Glutamatergic neuron (in vitro differentiated cells): ENCODE data around the gene PERM1. TPM values are rescaled to one million over a fixed set of nuclear protein-coding genes. Genes with fewer than 3 reads are reported as not detected.

ENCODE experiments used
- DNase-seq: peaks from one replicate; pipeline ENCODE4 v3.0.0; 2022
- H3K27ac Mint-ChIP-seq: one replicate; pipeline ENCODE4 v1.8.0; 2020; ENCODE audit warnings: mild to moderate bottlenecking, mixed read lengths, inconsistent platforms; ENCODE audit not compliant: unreplicated experiment
- H3K27me3 Mint-ChIP-seq: one replicate; pipeline ENCODE4 v1.8.0; 2020; ENCODE audit warnings: mild to moderate bottlenecking, moderate library complexity, mixed read lengths, inconsistent platforms; ENCODE audit not compliant: unreplicated experiment
- H3K36me3 Mint-ChIP-seq: one replicate; pipeline ENCODE4 v1.8.0; 2020; ENCODE audit warnings: mild to moderate bottlenecking, mixed read lengths, inconsistent platforms; ENCODE audit not compliant: unreplicated experiment
- H3K4me1 Mint-ChIP-seq: one replicate; pipeline ENCODE4 v1.8.0; 2020; ENCODE audit warnings: mild to moderate bottlenecking, low read depth, mixed read lengths, inconsistent platforms; ENCODE audit not compliant: unreplicated experiment
- H3K4me3 Mint-ChIP-seq: one replicate; pipeline ENCODE4 v1.8.0; 2020; ENCODE audit warnings: mild to moderate bottlenecking, mixed read lengths, inconsistent platforms; ENCODE audit not compliant: unreplicated experiment
- H3K9me3 Mint-ChIP-seq: one replicate; pipeline ENCODE4 v1.8.0; 2020; ENCODE audit warnings: mild to moderate bottlenecking, moderate library complexity, mixed read lengths, inconsistent platforms; ENCODE audit not compliant: unreplicated experiment
- total RNA-seq: library from RNA; stranded (reverse); fragmentation: NEBNext Ultra II Directional; extraction: Animal tissue kit (Norgen Biotek cat#: 25700); gene quantifications from one replicate; pipeline ENCODE4 v1.2.1, GENCODE V29; 2021; ENCODE audit not compliant: unreplicated experiment
- TF ChIP-seq, protein P1 (sequence below): fragments of 200-600 bp; sonication (generic); IDR thresholded peaks from one replicate; pipeline ENCODE4 v1.5.0; 2021; ENCODE audit not compliant: partially characterized antibody, unreplicated experiment

Gene PERM1
- total RNA-seq, 1 donor from 2014 or later: 0.32 TPM

DNA sequence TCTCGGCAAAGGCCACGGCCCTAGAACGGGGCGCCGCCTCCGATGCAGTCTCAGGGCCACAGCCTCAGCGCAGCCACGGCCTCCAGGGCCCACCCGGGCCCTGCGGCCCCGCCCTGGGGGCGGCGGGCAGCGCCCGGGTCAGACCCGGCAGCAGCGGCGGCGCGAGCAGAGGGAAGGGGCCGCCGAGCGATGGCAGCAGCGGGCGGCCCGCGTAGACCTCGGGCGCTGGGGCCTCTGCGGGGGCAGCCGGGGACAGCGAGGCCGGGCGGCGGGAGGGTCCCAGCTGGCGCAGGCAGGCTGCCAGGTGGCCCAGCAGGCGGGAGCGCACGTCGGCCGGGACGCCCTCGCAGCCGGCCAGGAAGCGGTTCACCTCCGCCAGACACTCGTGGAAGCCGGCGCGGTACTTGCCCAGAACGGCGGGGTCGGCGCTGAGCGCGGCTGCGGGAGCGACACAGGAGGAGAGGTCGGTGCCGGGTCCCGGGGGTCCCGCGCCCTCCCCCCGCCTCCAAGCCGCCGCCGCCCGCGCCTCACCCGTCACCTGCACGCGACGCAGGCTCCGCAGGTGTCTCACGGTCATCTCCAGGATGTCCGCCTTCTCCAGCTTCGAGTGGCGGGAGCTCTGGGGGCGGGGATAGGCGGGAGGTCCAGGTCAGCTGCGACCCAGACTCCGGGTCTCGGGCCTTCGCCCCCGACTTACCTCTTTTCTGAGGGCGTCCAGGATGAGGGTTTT is 17.3 kb upstream of the PERM1 start:
- peaks cover 7% of the 10 kb centered on the region for H3K4me1 Mint-ChIP-seq
- peaks cover 15% of the 10 kb centered on the region for H3K9me3 Mint-ChIP-seq
- H3K27me3 Mint-ChIP-seq: peaks cover 15% of the 10 kb centered on the region
- H3K4me3 Mint-ChIP-seq: peak overlapping the region; percentile 72
- H3K27ac Mint-ChIP-seq: peak overlapping the region; percentile 55
- no peaks in the 10 kb centered on the region for H3K36me3 Mint-ChIP-seq
- peak; percentile 57 for DNase-seq
- TF ChIP-seq, protein P1, sequence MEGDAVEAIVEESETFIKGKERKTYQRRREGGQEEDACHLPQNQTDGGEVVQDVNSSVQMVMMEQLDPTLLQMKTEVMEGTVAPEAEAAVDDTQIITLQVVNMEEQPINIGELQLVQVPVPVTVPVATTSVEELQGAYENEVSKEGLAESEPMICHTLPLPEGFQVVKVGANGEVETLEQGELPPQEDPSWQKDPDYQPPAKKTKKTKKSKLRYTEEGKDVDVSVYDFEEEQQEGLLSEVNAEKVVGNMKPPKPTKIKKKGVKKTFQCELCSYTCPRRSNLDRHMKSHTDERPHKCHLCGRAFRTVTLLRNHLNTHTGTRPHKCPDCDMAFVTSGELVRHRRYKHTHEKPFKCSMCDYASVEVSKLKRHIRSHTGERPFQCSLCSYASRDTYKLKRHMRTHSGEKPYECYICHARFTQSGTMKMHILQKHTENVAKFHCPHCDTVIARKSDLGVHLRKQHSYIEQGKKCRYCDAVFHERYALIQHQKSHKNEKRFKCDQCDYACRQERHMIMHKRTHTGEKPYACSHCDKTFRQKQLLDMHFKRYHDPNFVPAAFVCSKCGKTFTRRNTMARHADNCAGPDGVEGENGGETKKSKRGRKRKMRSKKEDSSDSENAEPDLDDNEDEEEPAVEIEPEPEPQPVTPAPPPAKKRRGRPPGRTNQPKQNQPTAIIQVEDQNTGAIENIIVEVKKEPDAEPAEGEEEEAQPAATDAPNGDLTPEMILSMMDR: no peak

DNA sequence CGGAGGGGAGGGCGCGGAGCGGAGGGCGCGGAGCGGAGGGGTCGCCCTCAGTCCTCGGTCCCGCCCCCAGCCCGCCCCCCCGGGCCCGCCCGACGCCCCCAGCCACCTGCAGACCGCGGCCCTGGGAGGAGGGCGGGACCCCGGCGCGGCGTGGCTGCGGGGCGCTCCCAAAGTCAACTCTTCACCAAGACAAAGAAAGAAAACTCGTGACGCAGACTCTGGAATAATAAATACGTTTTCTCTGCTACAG is 16.8 kb upstream of the PERM1 start:
- no peak for DNase-seq
- no peaks in the 10 kb centered on the region for H3K36me3 Mint-ChIP-seq
- peak overlapping the region; percentile 38 for H3K4me3 Mint-ChIP-seq
- TF ChIP-seq, protein P1: no peak
- peaks cover 15% of the 10 kb centered on the region for H3K9me3 Mint-ChIP-seq
- peaks cover 15% of the 10 kb centered on the region for H3K27me3 Mint-ChIP-seq
- H3K4me1 Mint-ChIP-seq: peaks cover 7% of the 10 kb centered on the region
- peak overlapping the region; percentile 55 for H3K27ac Mint-ChIP-seq

DNA sequence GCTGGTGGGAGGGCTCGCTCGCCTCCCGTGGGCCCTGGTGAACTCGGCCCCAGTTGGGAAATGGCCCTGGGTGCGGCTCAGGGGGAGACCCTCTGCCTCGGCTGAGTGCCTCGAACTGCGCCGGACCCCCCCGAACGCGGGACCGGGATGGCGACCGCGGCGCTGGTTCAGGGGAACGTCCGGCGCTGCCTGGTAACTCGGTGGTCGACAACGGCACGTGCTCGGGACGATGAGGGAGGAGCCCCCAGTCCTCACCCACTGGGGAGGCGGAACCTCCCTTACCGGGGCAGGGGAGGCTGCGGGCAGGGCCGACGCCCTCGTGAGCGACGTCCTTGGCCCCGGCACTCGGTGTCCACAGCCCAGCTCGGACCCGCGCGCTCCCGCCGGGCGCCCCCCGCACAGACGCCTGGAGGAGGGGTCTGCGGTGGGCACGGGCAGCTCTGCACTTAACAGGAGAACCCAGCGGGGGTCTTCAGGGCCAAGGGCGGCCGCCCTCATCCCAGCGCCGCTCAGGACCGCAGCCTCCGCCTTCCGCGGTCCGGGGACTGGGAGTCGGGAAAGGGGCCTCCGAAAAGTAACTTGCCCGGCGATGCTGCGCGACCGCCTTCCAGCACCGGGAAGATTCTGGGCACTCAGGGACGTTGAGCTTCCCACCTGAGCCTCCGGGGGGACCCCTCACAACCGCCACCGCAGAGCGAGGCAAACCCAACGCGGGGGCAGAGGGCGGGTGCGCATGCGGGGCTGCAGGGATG is 16.3 kb upstream of the PERM1 start:
- DNase-seq: peak; percentile 85
- peaks cover 15% of the 10 kb centered on the region for H3K9me3 Mint-ChIP-seq
- TF ChIP-seq, protein P1: no peak
- H3K27ac Mint-ChIP-seq: peak overlapping the region; percentile 52
- H3K36me3 Mint-ChIP-seq: no peaks in the 10 kb centered on the region
- H3K27me3 Mint-ChIP-seq: peaks cover 12% of the 10 kb centered on the region
- peaks cover 5% of the 10 kb centered on the region for H3K4me1 Mint-ChIP-seq
- H3K4me3 Mint-ChIP-seq: peak overlapping the region; percentile 61

DNA sequence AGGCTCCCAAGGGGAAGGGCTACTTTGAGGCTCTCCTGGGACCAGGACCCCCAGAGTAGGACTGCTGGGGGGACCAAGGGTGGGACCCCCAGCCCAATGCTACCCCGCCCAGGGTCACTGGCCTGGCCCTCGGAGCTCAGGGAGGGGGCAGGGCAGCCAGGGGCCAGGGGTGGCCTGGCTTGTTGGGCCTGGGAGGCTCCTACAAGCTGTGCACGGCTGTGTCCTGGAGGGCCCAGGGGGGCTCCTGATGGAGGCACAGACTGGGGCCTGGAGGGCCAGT is 15.8 kb upstream of the PERM1 start:
- Mint-ChIP-seq H3K4me1 (peaks cover 4% of the 10 kb centered on the region), H3K4me3 (no peak overlapping the region), H3K27me3 (peaks cover 11% of the 10 kb centered on the region), H3K9me3 (peaks cover 16% of the 10 kb centered on the region), H3K36me3 (peaks cover 3% of the 10 kb centered on the region), H3K27ac (no peak overlapping the region)
- DNase-seq: no peak
- TF ChIP-seq, protein P1: no peak
